Measurements from ENCODE around the gene HLA-F.

The HLA-F gene

GRCh38 chr6:29723262-29723665 is at the start of gene HLA-F:
Gene HLA-F, plus strand, starts transcription at chr6:29723434. Its CDS starts 30 bp downstream, at chr6:29723464.
- H3K27ac ChIP-seq (ENCODE audit: low read length) = peak within 1 kb of the TSS; percentile 79
- peaks cover 5 to 12% of the 10 kb centered on the region in 2 donors for H3K4me1 ChIP-seq (ENCODE audit: control insufficient read depth in 1 of 2, insufficient read depth in 2 of 2, low read length in 2 of 2)

GRCh38 chr6:29674008-29674407 is 49.2 kb upstream of the HLA-F start:
- no peaks in the 10 kb centered on the region for H3K36me3 ChIP-seq (ENCODE audit: control insufficient read depth in 1 of 2, insufficient read depth in 2 of 2, low read length in 2 of 2)

More at GRCh38 chr6:29723262-29723665, at the start of gene HLA-F:
- H3K27me3 ChIP-seq (ENCODE audit: low read depth, low read length) = no peaks in the 10 kb centered on the region
- peaks cover 21 to 25% of the 10 kb centered on the region in 2 donors for H3K36me3 ChIP-seq (ENCODE audit: control insufficient read depth in 1 of 2, insufficient read depth in 2 of 2, low read length in 2 of 2)
- H3K9me3 ChIP-seq (ENCODE audit: control insufficient read depth in 1 of 2, low read length in 2 of 2) = no peaks in the 10 kb centered on the region
- peak within 1 kb of the TSS; percentile 72 to 92 for H3K4me3 ChIP-seq (ENCODE audit: low read depth in 1 of 2, low read length in 2 of 2)

GRCh38 chr6:29675561-29675960 is 47.7 kb upstream of the HLA-F start:
- H3K36me3 ChIP-seq (ENCODE audit: control insufficient read depth in 1 of 2, insufficient read depth in 2 of 2, low read length in 2 of 2) = no peaks in the 10 kb centered on the region
- H3K27me3 ChIP-seq (ENCODE audit: low read depth, low read length) = no peaks in the 10 kb centered on the region
- H3K4me3 ChIP-seq (ENCODE audit: low read depth in 1 of 2, low read length in 2 of 2) = no peak overlapping the region
- H3K4me1 ChIP-seq (ENCODE audit: control insufficient read depth in 1 of 2, insufficient read depth in 2 of 2, low read length in 2 of 2) = no peaks in the 10 kb centered on the region
- H3K27ac ChIP-seq (ENCODE audit: low read length) = no peak overlapping the region
- no peaks in the 10 kb centered on the region for H3K9me3 ChIP-seq (ENCODE audit: control insufficient read depth in 1 of 2, low read length in 2 of 2)

More at GRCh38 chr6:29674008-29674407, 49.2 kb upstream of the HLA-F start:
- Histone ChIP-seq H3K4me3 (ENCODE audit: low read depth in 1 of 2, low read length in 2 of 2) (no peak overlapping the region), H3K27me3 (ENCODE audit: low read depth, low read length) (no peaks in the 10 kb centered on the region), H3K4me1 (ENCODE audit: control insufficient read depth in 1 of 2, insufficient read depth in 2 of 2, low read length in 2 of 2) (no peaks in the 10 kb centered on the region), H3K9me3 (ENCODE audit: control insufficient read depth in 1 of 2, low read length in 2 of 2) (no peaks in the 10 kb centered on the region), H3K27ac (ENCODE audit: low read length) (no peak overlapping the region)

GRCh38 chr6:29676981-29677601 is 46.1 kb upstream of the HLA-F start:
- no peaks in the 10 kb centered on the region for H3K36me3 ChIP-seq (ENCODE audit: control insufficient read depth in 1 of 2, insufficient read depth in 2 of 2, low read length in 2 of 2)
- H3K27ac ChIP-seq (ENCODE audit: low read length) = no peak overlapping the region
- no peaks in the 10 kb centered on the region for H3K9me3 ChIP-seq (ENCODE audit: control insufficient read depth in 1 of 2, low read length in 2 of 2)
- H3K27me3 ChIP-seq (ENCODE audit: low read depth, low read length) = no peaks in the 10 kb centered on the region
- no peak overlapping the region for H3K4me3 ChIP-seq (ENCODE audit: low read depth in 1 of 2, low read length in 2 of 2)
- H3K4me1 ChIP-seq (ENCODE audit: control insufficient read depth in 1 of 2, insufficient read depth in 2 of 2, low read length in 2 of 2) = no peaks in the 10 kb centered on the region

GRCh38 chr6:29678114-29678513 is 45.1 kb upstream of the HLA-F start:
- Histone ChIP-seq H3K4me1 (ENCODE audit: control insufficient read depth in 1 of 2, insufficient read depth in 2 of 2, low read length in 2 of 2) (no peaks in the 10 kb centered on the region), H3K27ac (ENCODE audit: low read length) (no peak overlapping the region), H3K4me3 (ENCODE audit: low read depth in 1 of 2, low read length in 2 of 2) (no peak overlapping the region), H3K27me3 (ENCODE audit: low read depth, low read length) (no peaks in the 10 kb centered on the region), H3K9me3 (ENCODE audit: control insufficient read depth in 1 of 2, low read length in 2 of 2) (no peaks in the 10 kb centered on the region), H3K36me3 (ENCODE audit: control insufficient read depth in 1 of 2, insufficient read depth in 2 of 2, low read length in 2 of 2) (no peaks in the 10 kb centered on the region)

- Histone ChIP-seq H3K36me3 (ENCODE audit: control insufficient read depth in 1 of 2, insufficient read depth in 2 of 2, low read length in 2 of 2) (no peaks in the 10 kb centered on the region), H3K27me3 (ENCODE audit: low read depth, low read length) (no peaks in the 10 kb centered on the region), H3K4me3 (ENCODE audit: low read depth in 1 of 2, low read length in 2 of 2) (no peak overlapping the region), H3K27ac (ENCODE audit: low read length) (no peak overlapping the region), H3K9me3 (ENCODE audit: control insufficient read depth in 1 of 2, low read length in 2 of 2) (no peaks in the 10 kb centered on the region), H3K4me1 (ENCODE audit: control insufficient read depth in 1 of 2, insufficient read depth in 2 of 2, low read length in 2 of 2) (no peaks in the 10 kb centered on the region)
These were observed 43.3 kb upstream of the HLA-F start for GRCh38 chr6:29679962-29680361.

GRCh38 chr6:29680416-29680815 is 42.8 kb upstream of the HLA-F start:
- H3K36me3 ChIP-seq (ENCODE audit: control insufficient read depth in 1 of 2, insufficient read depth in 2 of 2, low read length in 2 of 2) = no peaks in the 10 kb centered on the region
- H3K27me3 ChIP-seq (ENCODE audit: low read depth, low read length) = no peaks in the 10 kb centered on the region
- no peaks in the 10 kb centered on the region for H3K4me1 ChIP-seq (ENCODE audit: control insufficient read depth in 1 of 2, insufficient read depth in 2 of 2, low read length in 2 of 2)
- H3K9me3 ChIP-seq (ENCODE audit: control insufficient read depth in 1 of 2, low read length in 2 of 2) = no peaks in the 10 kb centered on the region
- H3K27ac ChIP-seq (ENCODE audit: low read length) = no peak overlapping the region
- H3K4me3 ChIP-seq (ENCODE audit: low read depth in 1 of 2, low read length in 2 of 2) = no peak overlapping the region

GRCh38 chr6:29680904-29681303 is 42.3 kb upstream of the HLA-F start, which contains the start of gene ZFP57:
Gene ZFP57, minus strand, starts transcription at chr6:29681152. Its CDS starts 4,149 bp downstream, at chr6:29677003.
- H3K27ac ChIP-seq (ENCODE audit: low read length) = no peak within 1 kb of the TSS
- H3K4me3 ChIP-seq (ENCODE audit: low read depth in 1 of 2, low read length in 2 of 2) = peak within 1 kb of the TSS in 1 of 2 donors; percentile 25
- H3K36me3 ChIP-seq (ENCODE audit: control insufficient read depth in 1 of 2, insufficient read depth in 2 of 2, low read length in 2 of 2) = no peaks in the 10 kb centered on the region
- no peaks in the 10 kb centered on the region for H3K27me3 ChIP-seq (ENCODE audit: low read depth, low read length)
- H3K9me3 ChIP-seq (ENCODE audit: control insufficient read depth in 1 of 2, low read length in 2 of 2) = no peaks in the 10 kb centered on the region
- H3K4me1 ChIP-seq (ENCODE audit: control insufficient read depth in 1 of 2, insufficient read depth in 2 of 2, low read length in 2 of 2) = no peaks in the 10 kb centered on the region

- Histone ChIP-seq H3K4me1 (ENCODE audit: control insufficient read depth in 1 of 2, insufficient read depth in 2 of 2, low read length in 2 of 2) (no peaks in the 10 kb centered on the region), H3K4me3 (ENCODE audit: low read depth in 1 of 2, low read length in 2 of 2) (no peak overlapping the region), H3K9me3 (ENCODE audit: control insufficient read depth in 1 of 2, low read length in 2 of 2) (no peaks in the 10 kb centered on the region), H3K27ac (ENCODE audit: low read length) (no peak overlapping the region), H3K27me3 (ENCODE audit: low read depth, low read length) (no peaks in the 10 kb centered on the region), H3K36me3 (ENCODE audit: control insufficient read depth in 1 of 2, insufficient read depth in 2 of 2, low read length in 2 of 2) (no peaks in the 10 kb centered on the region)
These were observed 41.4 kb upstream of the HLA-F start for GRCh38 chr6:29681811-29682210.

- Histone ChIP-seq H3K9me3 (ENCODE audit: control insufficient read depth in 1 of 2, low read length in 2 of 2) (no peaks in the 10 kb centered on the region), H3K4me1 (ENCODE audit: control insufficient read depth in 1 of 2, insufficient read depth in 2 of 2, low read length in 2 of 2) (no peaks in the 10 kb centered on the region), H3K27me3 (ENCODE audit: low read depth, low read length) (no peaks in the 10 kb centered on the region), H3K27ac (ENCODE audit: low read length) (no peak overlapping the region), H3K4me3 (ENCODE audit: low read depth in 1 of 2, low read length in 2 of 2) (no peak overlapping the region), H3K36me3 (ENCODE audit: control insufficient read depth in 1 of 2, insufficient read depth in 2 of 2, low read length in 2 of 2) (no peaks in the 10 kb centered on the region)
These were observed 37.4 kb upstream of the HLA-F start for GRCh38 chr6:29685718-29686326.

- Histone ChIP-seq H3K9me3 (ENCODE audit: control insufficient read depth in 1 of 2, low read length in 2 of 2) (peaks cover 0 to 8% of the 10 kb centered on the region in 2 donors), H3K27me3 (ENCODE audit: low read depth, low read length) (no peaks in the 10 kb centered on the region), H3K27ac (ENCODE audit: low read length) (no peak overlapping the region), H3K36me3 (ENCODE audit: control insufficient read depth in 1 of 2, insufficient read depth in 2 of 2, low read length in 2 of 2) (no peaks in the 10 kb centered on the region), H3K4me3 (ENCODE audit: low read depth in 1 of 2, low read length in 2 of 2) (no peak overlapping the region), H3K4me1 (ENCODE audit: control insufficient read depth in 1 of 2, insufficient read depth in 2 of 2, low read length in 2 of 2) (no peaks in the 10 kb centered on the region)
These were observed 28.6 kb upstream of the HLA-F start for GRCh38 chr6:29694637-29695036.
